Measurements from ENCODE around the gene ZSCAN10.
"Not testable (repeated sequence)": the region's sequence is repeated elsewhere in the genome, so short reads cannot be mapped to it uniquely, and the experiment has no call there.

Gene ZSCAN10

GRCh38 chr16:3088925-3089716 is 10.0 kb downstream of the ZSCAN10 start:
- no peak overlapping the region for H3K4me3 ChIP-seq
- H3K27ac ChIP-seq = peak overlapping the region in 1 of 21 experiments; percentile 86

- H3K4me3 ChIP-seq = no peak overlapping the region
- H3K27ac ChIP-seq = peak overlapping the region in 4 of 21 experiments; percentile 25 to 89 (median 84)
These were observed 10.6 kb downstream of the ZSCAN10 start for GRCh38 chr16:3088450-3088849.

GRCh38 chr16:3087243-3088235 is 11.6 kb downstream of the ZSCAN10 start:
- peak overlapping the region in 4 of 7 experiments; percentile 11 to 26 (median 18) for H3K4me3 ChIP-seq
- H3K27ac ChIP-seq = peak overlapping the region in 19 of 21 experiments; percentile 25 to 89 (median 64)

- H3K27ac ChIP-seq = peak overlapping the region in 20 of 21 experiments; percentile 25 to 89 (median 64)
These were observed 12.4 kb downstream of the ZSCAN10 start for GRCh38 chr16:3086596-3087242.

GRCh38 chr16:3085868-3086595 is 13.1 kb downstream of the ZSCAN10 start:
- Histone ChIP-seq H3K27ac (peak overlapping the region in 18 of 21 experiments; percentile 25 to 89 (median 66)), H3K4me3 (peak overlapping the region in 5 of 7 experiments; percentile 11 to 26 (median 17))

More at GRCh38 chr16:3086596-3087242, 12.4 kb downstream of the ZSCAN10 start:
- peak overlapping the region in 5 of 7 experiments; percentile 11 to 26 (median 17) for H3K4me3 ChIP-seq

DNA sequence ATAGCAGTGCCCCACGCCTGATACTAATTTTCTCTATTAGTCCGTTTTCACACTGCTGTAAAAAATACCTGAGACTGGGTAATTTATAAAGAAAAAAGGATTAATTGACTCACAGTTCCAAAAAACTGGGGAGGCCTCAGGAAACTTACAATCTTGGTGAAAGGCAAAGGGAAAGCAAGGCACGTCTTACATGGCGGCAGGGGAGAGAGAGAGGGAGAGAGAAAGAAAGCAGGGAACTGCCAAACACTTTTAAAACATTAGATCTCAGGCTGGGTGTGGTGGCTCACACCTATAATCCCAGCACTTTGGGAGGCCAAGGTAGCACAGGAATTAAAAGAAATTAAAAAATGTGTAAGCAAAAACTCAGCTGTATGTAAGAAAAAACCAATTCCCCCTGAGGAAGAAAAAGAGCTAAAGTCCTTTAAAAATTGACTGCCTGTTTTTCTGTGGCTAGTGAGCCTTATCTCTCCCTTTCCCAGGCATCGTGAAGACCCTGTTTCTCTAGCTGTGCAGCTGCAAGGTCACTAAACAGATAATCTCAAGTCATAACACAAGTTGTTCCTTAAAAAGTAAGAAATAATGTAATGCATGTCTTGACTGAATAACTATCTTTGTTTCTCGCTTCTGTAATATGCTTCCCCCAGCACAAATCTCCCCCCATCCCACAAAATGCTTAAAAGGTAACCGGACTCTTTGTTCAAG is 14.0 kb downstream of the ZSCAN10 start:
- Histone ChIP-seq H3K27ac (peak overlapping the region in 2 of 21 experiments; percentile 59 to 89), H3K4me3 (no peak overlapping the region)

DNA sequence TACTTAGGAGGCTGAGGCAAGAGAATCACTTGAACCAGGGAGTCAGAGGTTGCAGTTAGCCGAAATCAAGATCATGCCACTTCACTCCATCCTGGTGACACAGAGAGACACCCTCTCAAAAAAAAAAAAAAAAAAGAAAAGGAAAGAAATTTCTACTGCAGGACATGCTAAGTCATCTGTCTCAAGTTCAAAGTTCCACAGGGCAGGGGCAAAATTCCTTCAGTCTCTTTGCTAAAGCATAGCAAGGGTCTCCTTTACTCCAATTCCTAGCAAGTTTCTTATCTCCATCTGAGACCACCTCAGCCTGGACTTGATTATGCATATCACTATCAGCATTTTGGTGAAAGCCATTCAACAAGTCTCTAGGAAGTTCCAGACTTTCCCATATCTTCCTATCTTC is 14.6 kb downstream of the ZSCAN10 start:
- Histone ChIP-seq H3K4me3 (no peak overlapping the region), H3K27ac (peak overlapping the region in 1 of 21 experiments; percentile 59)

DNA sequence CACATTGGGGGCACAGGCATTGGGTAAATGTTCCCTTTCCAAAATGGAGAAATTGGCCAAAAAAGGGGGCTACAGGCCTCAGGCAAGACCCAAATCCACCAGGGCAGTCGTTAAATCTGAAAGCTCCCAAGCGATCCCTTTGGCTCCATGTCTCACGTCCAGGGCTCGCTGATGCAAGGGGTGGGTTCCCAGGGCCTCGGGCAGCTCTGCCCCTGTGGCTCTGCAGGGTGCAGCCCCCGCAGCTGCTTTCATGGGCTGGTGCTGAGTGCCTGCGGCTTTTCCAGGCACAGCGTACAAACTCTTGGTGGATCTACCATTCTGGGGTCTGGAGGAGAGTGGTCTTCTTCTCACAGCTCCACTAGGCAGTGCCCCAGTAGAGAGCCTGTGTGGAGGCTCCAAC is 15.7 kb downstream of the ZSCAN10 start:
- H3K4me3 ChIP-seq, H3K27ac ChIP-seq: not testable (repeated sequence)

- H3K4me3 ChIP-seq, H3K27ac ChIP-seq: not testable (repeated sequence)
These were observed 17.1 kb downstream of the ZSCAN10 start for GRCh38 chr16:3081957-3082356.

DNA sequence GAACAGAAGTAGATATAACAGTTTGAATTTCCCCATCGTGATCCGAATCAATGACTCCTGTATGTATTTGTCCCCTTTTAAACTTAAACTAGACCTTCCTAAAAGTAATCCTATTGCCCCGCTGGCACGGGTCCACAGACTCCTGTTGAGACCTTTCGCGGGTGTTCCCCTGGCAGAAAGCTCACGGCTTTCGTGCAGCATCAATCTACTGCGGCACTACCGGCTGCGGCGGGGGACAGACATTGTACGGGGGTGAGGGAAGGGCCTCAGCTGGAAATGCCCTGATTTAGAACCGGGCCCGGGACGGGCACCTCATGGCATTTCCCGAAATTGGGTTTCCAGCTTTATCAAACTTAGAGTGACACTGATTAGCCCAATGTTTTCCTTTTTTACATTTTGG is 19.1 kb downstream of the ZSCAN10 start:
- H3K27ac ChIP-seq = peak overlapping the region in 2 of 21 experiments; percentile 0 to 20

DNA sequence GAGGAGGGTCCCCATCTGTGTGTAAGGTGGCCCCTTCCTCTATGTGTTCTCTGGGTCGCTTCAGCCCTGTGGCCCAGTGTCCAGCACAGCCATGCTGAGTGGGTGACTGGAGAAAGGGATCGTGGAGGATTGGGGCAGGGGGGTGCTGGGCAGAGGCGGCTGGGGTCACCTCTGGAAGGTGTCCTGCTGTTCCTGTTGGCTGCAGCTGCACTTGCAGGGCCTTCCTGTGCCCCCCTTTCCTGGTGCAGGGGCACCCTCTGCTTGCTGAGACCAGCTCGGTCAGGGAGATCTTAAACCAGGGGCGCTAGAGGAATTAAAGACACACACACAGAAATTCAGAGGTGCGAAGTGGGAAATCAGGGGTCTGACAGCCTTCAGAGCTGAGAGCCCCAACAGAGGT is 22.5 kb downstream of the ZSCAN10 start:
- Histone ChIP-seq H3K27ac (peak overlapping the region in 13 of 21 experiments; percentile 1 to 97 (median 81)), H3K4me3 (no peak overlapping the region)

More for the DNA sequence above, 19.1 kb downstream of the ZSCAN10 start:
- H3K4me3 ChIP-seq = no peak overlapping the region

- H3K27ac ChIP-seq = peak overlapping the region in 15 of 21 experiments; percentile 1 to 97 (median 81)
- not testable (repeated sequence) for H3K4me3 ChIP-seq
These were observed 23.1 kb downstream of the ZSCAN10 start for GRCh38 chr16:3075946-3076345.

DNA sequence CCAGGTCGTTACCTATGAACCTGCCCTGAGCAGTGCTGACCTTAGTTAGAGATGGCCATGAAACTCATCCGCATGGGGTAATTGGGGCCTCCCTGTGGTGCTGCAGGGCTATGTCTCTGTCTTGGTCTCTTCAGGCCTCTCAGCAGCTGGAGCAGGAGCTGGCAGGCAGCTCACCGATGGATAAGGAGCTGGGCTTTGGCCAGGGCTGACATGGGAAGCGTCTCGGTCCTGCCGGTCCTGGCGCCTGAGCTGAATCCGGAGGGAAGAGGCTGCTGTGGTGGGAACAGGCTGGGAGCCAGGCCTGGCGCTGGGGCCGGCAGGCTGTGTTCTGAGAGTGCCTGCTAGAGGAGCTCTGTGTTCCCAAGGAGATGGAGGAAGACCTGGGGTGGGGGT is 23.6 kb downstream of the ZSCAN10 start:
- Histone ChIP-seq H3K4me3 (no peak overlapping the region), H3K27ac (peak overlapping the region in 17 of 21 experiments; percentile 1 to 97 (median 79))

GRCh38 chr16:3074860-3075522 is 24.1 kb downstream of the ZSCAN10 start:
- H3K27ac ChIP-seq = peak overlapping the region in 17 of 21 experiments; percentile 1 to 97 (median 79)
- no peak overlapping the region for H3K4me3 ChIP-seq

DNA sequence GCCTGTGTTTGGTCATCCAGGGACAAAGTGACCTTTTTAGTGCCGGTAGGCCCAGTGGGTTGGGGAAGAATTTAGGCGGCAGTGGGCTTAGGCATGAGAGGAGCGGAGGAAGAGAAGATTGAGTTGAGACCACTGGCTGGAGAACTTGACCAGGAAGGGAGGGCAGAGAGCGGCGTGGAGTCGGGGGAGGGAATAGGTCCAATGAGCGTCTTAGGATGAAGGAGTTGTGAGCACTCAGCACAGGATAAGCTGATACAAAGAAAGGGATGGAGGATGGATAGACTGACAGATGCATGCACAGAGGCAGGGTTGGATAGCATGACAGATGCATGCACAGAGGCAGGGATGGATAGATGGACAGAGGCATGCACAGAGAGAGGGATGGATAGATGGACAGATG is 25.6 kb downstream of the ZSCAN10 start:
- peak overlapping the region in 10 of 21 experiments; percentile 17 to 97 (median 70) for H3K27ac ChIP-seq
- H3K4me3 ChIP-seq = no peak overlapping the region

DNA sequence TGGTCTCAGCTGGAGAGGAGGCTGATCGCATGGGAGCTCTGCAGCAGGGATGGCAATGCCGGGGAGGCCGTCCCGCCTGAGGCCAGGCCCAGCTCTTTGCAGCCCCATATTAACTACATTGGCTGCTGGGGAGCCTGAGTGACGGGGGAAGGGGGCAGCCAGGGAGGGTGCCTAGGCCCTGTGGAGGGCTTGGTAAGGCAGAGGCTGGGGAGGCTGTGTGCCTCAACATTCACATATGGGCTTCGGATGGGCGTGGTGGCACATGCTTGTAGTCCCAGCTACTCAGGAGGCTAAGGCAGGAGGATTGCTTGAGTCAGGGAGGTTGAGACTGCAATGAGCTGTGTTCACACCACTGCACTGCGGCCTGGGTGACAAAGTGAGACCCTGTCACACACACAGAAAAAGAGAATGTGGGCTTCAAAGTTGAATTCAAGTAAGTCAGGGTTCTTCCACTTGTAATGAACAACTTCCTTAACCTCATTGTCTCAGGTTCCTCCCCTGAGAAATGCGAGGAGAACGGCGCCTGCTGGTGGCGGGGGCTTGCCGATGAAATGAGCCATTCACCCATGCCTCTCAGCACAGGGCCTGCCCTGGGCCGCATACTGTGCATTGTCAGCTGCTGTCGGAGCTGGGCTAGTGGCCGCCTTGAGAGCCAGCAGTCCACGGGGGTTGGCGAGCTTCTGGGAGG is 26.4 kb downstream of the ZSCAN10 start:
- H3K4me3 ChIP-seq = not testable (repeated sequence)
- H3K27ac ChIP-seq = peak overlapping the region in 7 of 21 experiments; percentile 60 to 97 (median 89)

GRCh38 chr16:3072148-3072547 is 26.9 kb downstream of the ZSCAN10 start:
- H3K27ac ChIP-seq = peak overlapping the region in 4 of 21 experiments; percentile 7 to 97 (median 38)
- H3K4me3 ChIP-seq = not testable (repeated sequence)

Measured in skin epidermis (tissue), 12 donors.